ENCODE data around the gene VPS37C. TPM values are rescaled to one million over a fixed set of nuclear protein-coding genes. Genes with fewer than 3 reads are reported as not detected.

The VPS37C gene
- polyA plus RNA-seq, 2 of the 4 experiments (the other 2 are of a cell fraction): 8.9 to 11.3 TPM

GRCh38 chr11:61118406-61118805, 42.8 kb downstream of the VPS37C start:
- CTCF ChIA-PET: interaction anchor here (1.0 to 5.7 kb wide), 5 partner anchors 8 to 286 kb away, joined by 3 to 44 read pairs (median 3); no protein-coding TSS in a partner anchor
- no peak overlapping the region for H3K4me3 ChIP-seq
- TF ChIP-seq JUN (IDR thresholded peaks at IDR 0.05) (no peak), KDM5A (IDR thresholded peaks at IDR 0.05) (no peak), SMC3 (IDR thresholded peaks at IDR 0.05) (no peak), POLR2A (IDR thresholded peaks at IDR 0.05; ENCODE audit: low read length) (no peak), MAFK (IDR thresholded peaks at IDR 0.05; ENCODE audit: partially characterized antibody) (no peak), POLR2AphosphoS2 (conservative IDR thresholded peaks at IDR 0.05; ENCODE audit: low read length) (no peak), BHLHE40 (IDR thresholded peaks at IDR 0.05; ENCODE audit: low read depth, low read length) (no peak), JUNB (IDR thresholded peaks at IDR 0.05) (no peak), FOSB (CRISPR knock-in tag; IDR thresholded peaks at IDR 0.05) (no peak), USF2 (IDR thresholded peaks at IDR 0.05) (no peak), FOSL2 (IDR thresholded peaks at IDR 0.05) (no peak), FOSL2 (CRISPR knock-in tag; IDR thresholded peaks at IDR 0.05) (no peak), HDAC2 (IDR thresholded peaks at IDR 0.05) (no peak), CHD4 (IDR thresholded peaks at IDR 0.05; ENCODE audit: borderline replicate concordance) (no peak), MAZ (IDR thresholded peaks at IDR 0.05; ENCODE audit: borderline replicate concordance, low read depth, low read length) (no peak), ESRRA (IDR thresholded peaks at IDR 0.05; ENCODE audit: borderline replicate concordance, low read length) (no peak), TFCP2L1 (CRISPR knock-in tag; IDR thresholded peaks at IDR 0.05) (no peak), MYC (IDR thresholded peaks at IDR 0.05; ENCODE audit: borderline replicate concordance, low read length) (no peak), CTCF (IDR thresholded peaks at IDR 0.05) (no peak), BCL3 (IDR thresholded peaks at IDR 0.05) (no peak), CHD2 (IDR thresholded peaks at IDR 0.05; ENCODE audit: low read length, partially characterized antibody) (no peak)
- H3K27ac ChIP-seq: no peak overlapping the region
- ATAC-seq (no peak), FAIRE-seq (no peak), DNase-seq (ENCODE audit: low read depth in 1 of 2, low spot score in 1 of 2) (no peak)
- WGBS (ENCODE audit: missing lambda C conversion rate): 16% methylated on average over 6 of the region's 9 CpGs
- no peak overlapping the region for H3K4me2 ChIP-seq
- peaks cover 8% of the 10 kb centered on the region for H3K4me1 ChIP-seq
- no peaks in the 10 kb centered on the region for H3K9me3 ChIP-seq
- POLR2A ChIA-PET: no interaction called here

GRCh38 chr11:61118004-61118403, 43.2 kb downstream of the VPS37C start:
- no peak for TF ChIP-seq BCL3 (IDR thresholded peaks at IDR 0.05)
- TF ChIP-seq REST (IDR thresholded peaks at IDR 0.05): no peak
- TF ChIP-seq ZNF302 (CRISPR knock-in tag; IDR thresholded peaks at IDR 0.05): no peak
- TF ChIP-seq FOSL2 (IDR thresholded peaks at IDR 0.05): no peak
- TF ChIP-seq FOSL2 (CRISPR knock-in tag; IDR thresholded peaks at IDR 0.05): no peak
- TF ChIP-seq ATOH8 (CRISPR knock-in tag; IDR thresholded peaks at IDR 0.05; ENCODE audit: low read depth): no peak
- POLR2A ChIA-PET: no interaction called here
- ATAC-seq (no peak), FAIRE-seq (no peak), DNase-seq (ENCODE audit: low read depth in 1 of 2, low spot score in 1 of 2) (no peak)
- Histone ChIP-seq H3K9me3 (no peaks in the 10 kb centered on the region), H3K4me2 (no peak overlapping the region), H3K4me1 (peaks cover 8% of the 10 kb centered on the region), H3K4me3 (no peak overlapping the region), H3K27ac (no peak overlapping the region)
- CTCF ChIA-PET: interaction anchor here (1.0 to 5.7 kb wide), 4 partner anchors 10 to 286 kb away, joined by 3 to 44 read pairs (median 3); no protein-coding TSS in a partner anchor
- WGBS (ENCODE audit: missing lambda C conversion rate): no CpG with 5 or more reads among the region's 9 CpGs
